ENCODE measurements around the gene NUFIP1.
A peak's percentile ranks its signal among the peaks of the same experiment; 100 is the strongest.
"Not testable (repeated sequence)": the region's sequence is repeated elsewhere in the genome, so short reads cannot be mapped to it uniquely, and the experiment has no call there.

NUFIP1 gene

GRCh38 chr13:44989071-44989889, at the start of gene NUFIP1, which contains the start of gene GPALPP1:
NUFIP1 (minus strand) TSS chr13:44989471; CDS start chr13:44989436, 35 bp downstream.
GPALPP1 (plus strand) TSS chr13:44989538; CDS start chr13:44989655, 117 bp downstream.
- peak; percentile 90 for DNase-seq

GRCh38 chr13:45036206-45036605, 46.9 kb upstream of the NUFIP1 start:
- DNase-seq = no peak

- no peak for DNase-seq
Measured at GRCh38 chr13:45034342-45034741, 45.1 kb upstream of the NUFIP1 start.

GRCh38 chr13:45024847-45025246, 35.6 kb upstream of the NUFIP1 start:
- DNase-seq = no peak

- no peak for DNase-seq
Measured at GRCh38 chr13:45021250-45021649, 32.0 kb upstream of the NUFIP1 start.

- not testable (repeated sequence) for DNase-seq
Measured at GRCh38 chr13:45019981-45020380, 30.7 kb upstream of the NUFIP1 start.

GRCh38 chr13:45016792-45017425, 27.6 kb upstream of the NUFIP1 start:
- DNase-seq = no peak

- no peak for DNase-seq
Measured at GRCh38 chr13:45015300-45015699, 26.0 kb upstream of the NUFIP1 start.

GRCh38 chr13:45011198-45011597, 21.9 kb upstream of the NUFIP1 start:
- no peak for DNase-seq

GRCh38 chr13:45007823-45008222, 18.6 kb upstream of the NUFIP1 start:
- DNase-seq = no peak

- no peak for DNase-seq
Measured at GRCh38 chr13:45007225-45007624, 18.0 kb upstream of the NUFIP1 start.

- no peak for DNase-seq
Measured at GRCh38 chr13:45004096-45004495, 14.8 kb upstream of the NUFIP1 start.

GRCh38 chr13:45003417-45003816, 14.1 kb upstream of the NUFIP1 start:
- no peak for DNase-seq

GRCh38 chr13:44989941-44990340, 670 bp upstream of the NUFIP1 start:
- DNase-seq = no peak

GRCh38 chr13:44978328-44978727, 10.9 kb downstream of the NUFIP1 start:
- DNase-seq = no peak

GRCh38 chr13:44976949-44977583, 12.2 kb downstream of the NUFIP1 start:
- no peak for DNase-seq

GRCh38 chr13:44976196-44976595, 13.1 kb downstream of the NUFIP1 start:
- DNase-seq = no peak

GRCh38 chr13:44974056-44974793, 15.0 kb downstream of the NUFIP1 start:
- no peak for DNase-seq

GRCh38 chr13:44972956-44973581, 16.2 kb downstream of the NUFIP1 start:
- no peak for DNase-seq

- DNase-seq = no peak
Measured at GRCh38 chr13:44971656-44972595, 17.3 kb downstream of the NUFIP1 start.

Data from CD4-positive, alpha-beta T cell treated with Interleukin-6 for 4 hours (primary cell).